ENCODE results near the gene RBM20. TPM values are rescaled to one million over a fixed set of nuclear protein-coding genes. Genes with fewer than 3 reads are reported as not detected.
"Not testable (repeated sequence)": the region's sequence is repeated elsewhere in the genome, so short reads cannot be mapped to it uniquely, and the experiment has no call there.

The RBM20 gene
- polyA plus RNA-seq, 10 donors, result 6.8 to 17.0 (median 10.3) TPM

GRCh38 chr10:110762849-110763211 lies 118.7 kb downstream of the RBM20 start:
- no peak for DNase-seq

- peak in 1 of 3 donors; percentile 24 for DNase-seq
Observed at GRCh38 chr10:110764378-110764777, 120.2 kb downstream of the RBM20 start.

DNA sequence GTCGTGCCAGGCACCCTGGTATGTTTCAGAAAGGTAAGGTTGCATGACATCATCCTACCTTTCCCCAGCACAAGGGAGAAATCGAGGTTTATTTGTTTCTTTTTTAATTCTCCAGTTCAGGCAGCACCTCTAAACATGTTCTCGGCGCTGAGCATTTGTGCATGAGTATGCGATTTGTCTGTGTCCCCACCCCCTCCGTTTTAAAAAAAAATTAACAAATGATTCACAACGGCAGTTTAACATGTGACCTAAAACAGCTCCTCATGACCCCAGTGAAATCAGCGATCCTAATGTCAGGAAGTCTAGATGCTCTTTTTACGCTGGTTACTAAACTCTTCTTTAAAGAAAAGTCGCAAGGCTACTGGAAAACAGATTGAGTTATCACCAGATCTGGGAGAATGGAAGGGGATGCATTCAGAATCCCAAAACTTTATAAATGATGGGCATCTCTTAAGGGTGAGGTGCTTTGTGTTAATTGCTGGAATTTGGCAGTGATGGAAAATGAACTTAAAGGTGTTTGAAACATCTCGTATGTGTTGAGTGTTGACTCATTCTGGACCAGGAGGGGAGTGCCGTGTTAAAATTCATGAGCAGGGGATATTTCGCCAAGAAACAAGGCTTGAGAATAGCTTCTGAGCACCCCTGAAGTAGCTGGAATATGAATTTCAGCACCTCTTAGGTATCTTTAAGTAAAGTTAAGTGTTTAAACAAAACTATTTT lies 120.8 kb downstream of the RBM20 start:
- DNase-seq, result peak in 1 of 3 donors; percentile 20

DNA sequence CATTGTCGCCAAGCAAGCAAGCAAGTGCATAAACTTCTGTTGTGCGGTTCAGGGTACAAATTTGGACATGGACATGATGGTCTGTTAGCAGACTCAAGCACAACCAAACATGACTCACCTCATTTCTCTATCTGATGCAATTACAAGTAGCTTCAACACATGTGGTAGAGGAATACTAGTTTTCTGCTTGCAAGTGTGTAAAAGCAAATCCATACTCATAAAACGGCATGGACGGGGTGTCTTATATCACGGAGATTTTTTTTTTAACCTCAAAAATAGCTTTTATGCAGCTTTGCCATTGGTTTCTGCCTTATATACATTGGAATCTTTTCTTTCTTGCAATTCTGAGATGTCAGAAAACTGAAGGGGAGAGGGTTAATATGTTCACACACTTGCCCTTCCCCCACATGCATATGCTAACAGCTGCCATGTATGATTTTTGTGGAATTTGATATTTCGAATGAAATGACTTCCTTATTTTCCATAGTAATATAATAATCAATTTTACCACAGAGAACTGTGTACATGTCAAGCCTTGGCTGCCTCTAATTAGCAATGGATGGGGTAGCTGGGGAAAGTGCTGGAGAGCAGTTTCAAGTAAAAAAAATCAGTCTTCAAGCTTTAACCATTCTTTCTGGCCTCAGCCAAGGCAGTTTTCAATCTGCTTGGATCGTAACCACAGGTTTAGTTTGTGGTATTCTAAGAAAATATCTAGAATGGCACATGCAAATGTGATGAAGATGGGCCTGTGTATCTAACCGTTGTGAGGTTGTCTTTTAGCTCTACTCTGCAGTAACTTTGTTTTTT lies 121.6 kb downstream of the RBM20 start:
- peak in 1 of 3 donors; percentile 15 for DNase-seq

GRCh38 chr10:110767601-110768000 lies 123.5 kb downstream of the RBM20 start:
- not testable (repeated sequence) for DNase-seq

- DNase-seq, result no peak
Observed at GRCh38 chr10:110770243-110770642, 126.1 kb downstream of the RBM20 start.

- DNase-seq, result no peak
Observed at GRCh38 chr10:110771486-110771885, 127.3 kb downstream of the RBM20 start.

DNA sequence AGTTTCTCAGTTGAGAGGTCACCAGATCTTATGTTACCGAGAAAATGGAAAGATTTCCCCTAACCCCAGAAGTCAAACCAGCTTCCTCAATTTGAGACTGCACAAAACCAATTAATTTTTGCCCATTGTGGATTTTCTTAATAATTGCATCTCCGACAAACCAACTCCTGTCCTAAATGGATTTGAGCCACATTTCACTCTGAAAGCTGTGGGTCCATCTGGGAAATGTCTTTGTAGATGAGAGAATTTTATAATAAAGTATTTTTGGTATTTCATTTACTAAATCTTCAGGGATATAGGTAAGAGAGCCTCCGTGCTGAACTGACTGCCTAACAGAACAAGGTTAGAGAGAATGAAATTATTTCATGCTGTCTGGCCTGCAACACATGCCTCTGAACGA lies 127.9 kb downstream of the RBM20 start:
- no peak for DNase-seq

DNA sequence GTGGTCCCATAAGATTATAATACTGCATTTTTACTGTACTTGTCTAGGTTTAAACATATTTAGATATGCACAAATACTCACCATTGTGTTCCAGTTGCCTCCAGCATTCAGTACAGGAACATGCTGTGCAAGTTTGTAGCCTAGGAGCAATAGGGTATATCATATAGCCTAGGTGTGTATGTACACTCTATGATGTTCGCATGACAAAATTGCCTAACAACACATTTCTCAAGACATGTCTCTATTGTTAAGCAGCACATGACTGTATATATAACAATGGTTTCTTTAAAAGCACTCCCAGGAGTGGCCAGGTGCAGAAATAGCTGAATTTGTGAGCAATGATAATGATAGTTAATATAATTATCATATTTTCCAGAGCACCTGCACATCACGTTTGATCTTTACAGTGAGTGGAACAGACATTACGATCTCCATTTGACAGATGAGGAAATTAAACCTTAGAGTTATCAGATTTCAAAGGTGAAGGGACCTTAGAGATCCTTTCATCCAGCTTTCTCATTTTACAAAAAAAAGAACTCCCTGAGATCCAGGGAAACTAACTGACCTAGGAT lies 128.4 kb downstream of the RBM20 start:
- DNase-seq, result no peak

DNA sequence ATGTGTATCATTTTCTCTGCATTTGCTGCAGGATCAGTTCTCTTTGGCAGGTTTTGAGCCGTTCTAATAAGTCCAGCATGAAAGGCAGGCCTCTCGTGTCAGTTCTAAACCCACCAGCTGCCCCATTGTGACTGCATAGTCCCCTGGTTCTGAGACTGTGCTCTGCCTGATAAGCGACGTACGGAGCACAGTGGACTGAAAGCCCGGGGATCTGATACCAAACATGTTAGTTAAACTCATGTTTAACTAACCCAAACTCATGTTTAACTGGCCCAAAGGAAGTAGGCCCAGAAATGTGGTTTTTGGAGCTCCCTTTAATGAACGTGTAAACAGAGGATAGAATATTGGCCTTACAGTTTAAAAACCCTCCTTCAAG lies 129.5 kb downstream of the RBM20 start:
- DNase-seq, result no peak

DNA sequence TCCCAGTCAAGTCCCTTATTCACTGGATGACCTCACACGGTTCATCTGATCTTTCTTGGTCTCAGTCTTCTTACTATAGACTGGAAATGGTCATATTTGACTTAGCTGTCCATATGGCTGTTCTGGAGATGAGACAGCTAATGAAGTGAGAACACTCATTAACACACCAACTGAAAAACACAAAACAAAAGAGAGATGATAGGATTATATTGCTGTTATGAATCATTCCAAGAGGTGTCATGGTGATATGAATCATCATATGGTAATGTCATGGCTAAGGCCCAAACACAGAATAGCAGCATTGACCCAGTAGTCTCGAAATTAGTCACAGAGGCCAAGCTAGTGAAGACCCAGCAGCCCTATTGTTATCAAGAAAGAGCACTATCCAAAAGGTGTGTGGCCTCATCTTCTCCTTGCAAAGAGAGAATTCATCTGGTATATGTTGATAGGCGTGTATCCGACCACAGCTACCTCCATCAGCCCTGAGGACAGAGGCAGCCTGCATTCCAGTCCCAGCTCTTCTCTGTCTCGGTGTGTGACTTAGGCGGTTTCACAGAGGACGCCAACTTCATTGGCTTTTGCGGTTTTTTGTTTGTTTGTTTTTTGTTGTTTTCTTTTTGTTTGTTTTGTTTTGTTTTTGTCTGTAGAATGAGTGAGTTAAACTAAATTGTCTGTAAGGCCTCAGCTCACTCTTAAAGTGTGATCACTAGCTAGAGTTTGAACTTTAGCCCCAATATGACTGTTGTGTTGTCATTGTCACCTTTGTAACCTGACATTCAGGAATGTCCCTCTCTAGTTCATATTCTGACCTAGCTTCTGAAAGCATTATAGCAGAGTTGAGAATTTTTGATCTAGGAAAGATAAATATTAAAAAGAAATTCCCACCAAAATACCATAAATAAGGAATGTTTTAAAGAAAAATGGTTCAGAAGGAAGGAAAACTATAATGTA lies 130.2 kb downstream of the RBM20 start:
- DNase-seq, result no peak

GRCh38 chr10:110775020-110775375 lies 130.9 kb downstream of the RBM20 start:
- no peak for DNase-seq

DNA sequence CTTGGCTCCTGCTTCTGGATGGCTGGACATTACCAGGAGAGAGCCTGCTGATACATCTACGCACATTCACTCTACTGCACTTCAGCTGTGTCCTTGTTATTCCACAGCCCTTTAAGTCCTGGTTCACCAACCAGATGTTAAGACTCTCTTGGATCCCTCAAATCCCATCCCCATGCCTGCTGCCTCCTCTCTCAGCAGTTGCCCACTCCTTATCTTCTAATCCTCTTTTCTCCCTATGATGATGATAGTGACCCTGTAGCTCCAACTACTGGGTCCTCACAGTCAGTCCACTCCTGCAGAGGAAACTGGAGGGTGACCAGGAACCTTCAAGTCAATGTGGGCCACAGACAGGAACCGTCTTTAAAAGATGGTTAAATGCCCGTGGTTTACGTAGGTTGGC lies 131.3 kb downstream of the RBM20 start:
- no peak for DNase-seq

DNA sequence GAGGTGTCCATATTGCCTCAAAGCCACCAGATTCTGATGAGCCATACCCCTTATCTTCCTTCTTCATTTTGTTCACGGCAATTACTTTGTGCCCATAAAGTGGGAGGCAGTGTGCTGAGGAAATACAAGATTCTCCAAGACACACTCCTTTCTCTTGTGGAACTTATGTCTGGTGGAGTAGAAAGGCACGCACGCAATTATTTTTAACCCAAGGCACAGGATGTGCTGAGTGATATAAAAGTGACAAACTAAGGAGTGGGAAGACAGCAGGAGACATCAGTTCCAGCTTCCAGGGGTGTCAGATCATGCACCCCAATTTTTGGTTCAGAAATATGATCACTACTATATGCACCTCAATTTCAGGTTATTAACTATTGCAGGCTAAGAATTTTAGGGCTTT lies 132.9 kb downstream of the RBM20 start:
- DNase-seq, result no peak

- DNase-seq, result no peak
Observed at GRCh38 chr10:110777661-110778060, 133.5 kb downstream of the RBM20 start.

DNA sequence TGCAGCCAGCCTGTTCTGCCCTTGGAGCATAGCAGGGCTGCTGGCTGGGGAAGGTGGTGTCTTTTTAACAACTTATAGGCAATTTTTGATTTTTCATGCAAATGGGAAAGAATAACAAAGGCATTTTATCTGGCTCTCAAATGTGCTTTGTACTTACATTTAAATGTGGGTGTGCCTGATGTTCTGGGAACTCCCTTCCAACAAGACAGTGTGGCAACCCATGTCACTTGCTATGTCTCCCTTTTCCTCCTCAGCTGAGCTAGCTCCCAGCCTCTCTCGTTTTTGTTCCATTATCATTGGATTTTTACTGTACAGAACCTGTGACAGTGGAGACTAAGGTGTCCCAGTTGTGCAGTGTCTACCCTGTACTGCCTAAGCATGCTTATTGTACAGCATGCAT lies 134.1 kb downstream of the RBM20 start:
- no peak for DNase-seq

DNA sequence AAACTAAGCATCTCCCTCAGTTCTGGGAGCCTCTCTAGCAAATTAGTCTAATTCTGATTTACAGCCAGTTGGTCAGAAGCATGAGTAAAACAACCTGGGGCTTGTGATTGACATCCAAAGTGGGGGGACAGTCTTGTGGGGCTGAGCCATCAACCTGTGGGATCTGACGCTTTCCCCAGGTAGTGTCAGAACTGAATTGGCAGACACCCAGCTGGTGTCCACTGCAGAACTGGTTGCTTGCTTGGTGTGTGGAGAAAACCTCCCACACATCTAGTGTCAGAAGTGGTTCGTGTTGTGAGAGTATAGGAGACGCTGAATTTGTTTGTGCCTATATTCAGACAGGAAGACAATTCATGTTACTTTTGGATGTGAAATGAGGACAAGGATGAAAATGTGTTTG lies 135.4 kb downstream of the RBM20 start:
- DNase-seq, result no peak

- peak in 1 of 3 donors; percentile 34 for DNase-seq
Observed at GRCh38 chr10:110780704-110781103, 136.6 kb downstream of the RBM20 start.

DNA sequence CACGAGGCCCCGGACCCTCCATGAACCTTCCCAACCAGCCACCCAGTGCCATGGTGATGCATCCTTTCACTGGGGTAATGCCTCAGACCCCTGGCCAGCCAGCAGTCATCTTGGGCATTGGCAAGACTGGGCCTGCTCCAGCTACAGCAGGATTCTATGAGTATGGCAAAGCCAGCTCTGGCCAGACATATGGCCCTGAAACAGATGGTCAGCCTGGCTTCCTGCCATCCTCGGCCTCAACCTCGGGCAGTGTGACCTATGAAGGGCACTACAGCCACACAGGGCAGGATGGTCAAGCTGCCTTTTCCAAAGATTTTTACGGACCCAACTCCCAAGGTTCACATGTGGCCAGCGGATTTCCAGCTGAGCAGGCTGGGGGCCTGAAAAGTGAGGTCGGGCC lies 137.0 kb downstream of the RBM20 start:
- peak in 1 of 3 donors; percentile 17 for DNase-seq

DNA sequence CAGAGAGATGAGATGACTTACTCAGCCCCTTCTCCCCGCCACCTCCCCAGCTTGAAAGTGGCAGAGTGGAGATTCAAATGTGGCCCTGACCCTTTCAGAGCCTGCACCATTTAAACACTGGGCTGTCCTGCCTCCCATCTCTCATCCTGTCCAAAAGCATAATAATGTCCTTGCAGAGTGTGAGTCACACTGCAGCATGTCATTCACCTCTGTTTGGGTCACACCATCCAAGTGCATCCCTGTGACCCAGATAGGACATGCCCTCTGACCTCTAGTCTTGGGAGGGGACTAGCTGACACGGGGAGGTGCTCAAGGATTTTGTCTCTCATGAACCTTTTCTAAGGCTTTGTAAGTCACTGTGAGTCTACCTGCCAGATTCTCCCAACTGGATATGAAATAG lies 138.5 kb downstream of the RBM20 start:
- DNase-seq, result no peak

- DNase-seq, result no peak
Observed at GRCh38 chr10:110783509-110784107, 139.5 kb downstream of the RBM20 start.

DNA sequence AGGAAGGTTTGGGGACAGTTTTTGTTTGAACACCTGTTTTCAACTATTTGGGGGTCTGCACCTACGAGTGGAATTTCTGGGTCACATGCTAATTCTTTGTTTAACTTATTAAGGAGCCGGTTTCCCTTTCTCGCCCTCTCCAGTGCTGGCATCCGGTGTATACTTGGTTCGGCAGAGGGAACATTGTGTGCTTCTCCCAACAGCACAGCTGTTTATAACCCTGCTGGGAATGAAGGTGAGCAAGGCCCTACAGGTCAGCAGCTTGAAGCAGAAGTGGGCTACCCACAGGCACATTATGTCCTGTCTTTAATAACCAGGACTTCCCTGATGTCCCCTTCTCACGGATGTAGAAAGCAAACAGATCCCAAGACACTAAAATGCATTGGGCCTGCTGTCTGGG lies 140.1 kb downstream of the RBM20 start:
- no peak for DNase-seq

Data from muscle of back (tissue), 11 donors.